ENCODE data around the gene MICAL2.
A peak's percentile ranks its signal among the peaks of the same experiment; 100 is the strongest.

MICAL2 gene

DNA sequence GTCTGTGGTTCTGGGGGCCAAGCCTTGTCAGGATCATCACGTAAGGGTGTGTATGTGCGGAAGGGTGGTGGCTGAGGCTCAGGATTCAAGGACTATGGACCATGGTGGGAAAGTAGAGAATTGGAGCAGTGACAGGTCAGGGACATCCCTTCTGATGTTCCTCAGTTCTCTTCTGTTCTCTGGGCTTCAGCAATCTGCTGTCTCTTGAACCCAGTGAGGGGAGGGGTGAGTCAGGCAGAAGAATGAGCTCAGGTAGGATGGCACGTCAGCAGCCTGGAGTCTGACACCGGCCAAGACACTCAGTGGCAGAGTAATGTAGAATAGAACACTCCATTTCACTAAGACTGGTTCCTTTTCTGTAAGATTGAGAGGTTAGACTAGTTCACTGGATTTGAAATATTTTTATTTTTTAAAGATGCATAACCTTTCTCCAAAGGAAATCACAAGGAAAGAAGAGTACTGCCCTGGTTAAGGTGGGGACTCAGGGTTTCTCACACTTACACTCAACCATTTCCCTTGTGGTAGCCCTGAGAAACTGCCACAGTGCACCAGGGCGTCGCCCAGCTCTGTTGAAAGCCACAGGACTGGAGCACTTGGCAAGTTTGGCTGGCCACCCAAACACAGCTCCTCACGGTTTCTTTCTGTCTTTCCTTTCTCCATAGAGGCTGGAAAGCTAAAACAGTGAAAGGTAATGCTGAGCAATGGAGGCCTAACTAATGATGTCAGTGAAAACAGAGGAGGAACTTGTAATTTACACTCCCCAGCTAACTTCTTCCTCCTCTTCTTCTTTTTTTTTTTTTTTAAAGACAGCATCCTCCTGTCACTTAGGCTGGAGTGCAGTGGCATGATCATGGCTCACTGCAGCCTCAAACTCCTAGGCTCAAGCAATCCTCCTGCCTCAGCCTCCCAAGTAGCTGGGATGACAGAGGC, 23.1 kb upstream of the MICAL2 start:
- no peak overlapping the region for H3K4me2 ChIP-seq (ENCODE audit: low read length)
- no peaks in the 10 kb centered on the region for H3K9me3 ChIP-seq (ENCODE audit: insufficient read depth, low read length)
- no peak overlapping the region for H3K9ac ChIP-seq (ENCODE audit: low read length)
- H2AFZ ChIP-seq (ENCODE audit: low read depth, low read length), result peak overlapping the region; percentile 10; the same call in 1 of the 2 replicates
- no peaks in the 10 kb centered on the region for H4K20me1 ChIP-seq (ENCODE audit: insufficient read depth, low read length)
- H3K27me3 ChIP-seq (ENCODE audit: low read depth, low read length), result no peaks in the 10 kb centered on the region
- peaks cover 19% of the 10 kb centered on the region for H3K4me1 ChIP-seq (ENCODE audit: low read length)
- H3K4me3 ChIP-seq (ENCODE audit: low read length), result no peak overlapping the region
- no peaks in the 10 kb centered on the region for H3K36me3 ChIP-seq (replicated peaks; ENCODE audit: low read depth, low read length)
- H3K79me2 ChIP-seq (ENCODE audit: low read length), result no peaks in the 10 kb centered on the region
- H3K27ac ChIP-seq (ENCODE audit: low read length), result no peak overlapping the region
- TF ChIP-seq, protein P1, sequence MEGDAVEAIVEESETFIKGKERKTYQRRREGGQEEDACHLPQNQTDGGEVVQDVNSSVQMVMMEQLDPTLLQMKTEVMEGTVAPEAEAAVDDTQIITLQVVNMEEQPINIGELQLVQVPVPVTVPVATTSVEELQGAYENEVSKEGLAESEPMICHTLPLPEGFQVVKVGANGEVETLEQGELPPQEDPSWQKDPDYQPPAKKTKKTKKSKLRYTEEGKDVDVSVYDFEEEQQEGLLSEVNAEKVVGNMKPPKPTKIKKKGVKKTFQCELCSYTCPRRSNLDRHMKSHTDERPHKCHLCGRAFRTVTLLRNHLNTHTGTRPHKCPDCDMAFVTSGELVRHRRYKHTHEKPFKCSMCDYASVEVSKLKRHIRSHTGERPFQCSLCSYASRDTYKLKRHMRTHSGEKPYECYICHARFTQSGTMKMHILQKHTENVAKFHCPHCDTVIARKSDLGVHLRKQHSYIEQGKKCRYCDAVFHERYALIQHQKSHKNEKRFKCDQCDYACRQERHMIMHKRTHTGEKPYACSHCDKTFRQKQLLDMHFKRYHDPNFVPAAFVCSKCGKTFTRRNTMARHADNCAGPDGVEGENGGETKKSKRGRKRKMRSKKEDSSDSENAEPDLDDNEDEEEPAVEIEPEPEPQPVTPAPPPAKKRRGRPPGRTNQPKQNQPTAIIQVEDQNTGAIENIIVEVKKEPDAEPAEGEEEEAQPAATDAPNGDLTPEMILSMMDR (IDR thresholded peaks at IDR 0.05; ENCODE audit: low read depth, low read length), result no peak
- no peak for TF ChIP-seq EZH2phosphoT487 (IDR thresholded peaks at IDR 0.05; ENCODE audit: low read depth)

DNA sequence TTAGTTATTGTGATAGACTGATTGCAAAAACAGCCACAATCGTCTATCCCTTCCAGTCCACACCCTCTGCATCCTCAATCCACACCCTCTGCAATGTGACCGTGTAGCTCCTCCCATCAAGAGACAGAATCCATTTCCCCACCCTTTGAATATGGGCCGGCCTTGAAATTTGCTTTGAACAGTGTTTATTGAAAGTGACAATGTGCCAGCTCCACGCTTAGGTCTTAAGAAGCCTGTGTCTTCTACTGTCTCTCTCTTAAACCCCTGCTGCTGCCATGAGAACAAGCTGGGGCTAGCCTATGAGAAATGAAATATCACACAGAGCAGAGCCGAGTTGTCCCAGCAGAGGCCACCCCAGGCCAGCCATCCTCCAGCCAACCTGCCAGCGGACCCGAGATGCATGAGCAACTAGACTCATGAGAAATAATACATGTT, 22.3 kb upstream of the MICAL2 start:
- TF ChIP-seq, protein P1 (IDR thresholded peaks at IDR 0.05; ENCODE audit: low read depth, low read length), result 0 out of 2 replicates have a peak, but pooled peaks have one; percentile 16
- TF ChIP-seq EZH2phosphoT487 (IDR thresholded peaks at IDR 0.05; ENCODE audit: low read depth), result no peak
- Histone ChIP-seq H2AFZ (ENCODE audit: low read depth, low read length) (no peak overlapping the region), H3K79me2 (ENCODE audit: low read length) (no peaks in the 10 kb centered on the region), H3K4me2 (ENCODE audit: low read length) (no peak overlapping the region), H3K4me1 (ENCODE audit: low read length) (peaks cover 19% of the 10 kb centered on the region), H3K9me3 (ENCODE audit: insufficient read depth, low read length) (no peaks in the 10 kb centered on the region), H3K9ac (ENCODE audit: low read length) (no peak overlapping the region), H3K4me3 (ENCODE audit: low read length) (no peak overlapping the region), H3K27ac (ENCODE audit: low read length) (no peak overlapping the region), H4K20me1 (ENCODE audit: insufficient read depth, low read length) (no peaks in the 10 kb centered on the region), H3K27me3 (ENCODE audit: low read depth, low read length) (no peaks in the 10 kb centered on the region), H3K36me3 (replicated peaks; ENCODE audit: low read depth, low read length) (no peaks in the 10 kb centered on the region)

DNA sequence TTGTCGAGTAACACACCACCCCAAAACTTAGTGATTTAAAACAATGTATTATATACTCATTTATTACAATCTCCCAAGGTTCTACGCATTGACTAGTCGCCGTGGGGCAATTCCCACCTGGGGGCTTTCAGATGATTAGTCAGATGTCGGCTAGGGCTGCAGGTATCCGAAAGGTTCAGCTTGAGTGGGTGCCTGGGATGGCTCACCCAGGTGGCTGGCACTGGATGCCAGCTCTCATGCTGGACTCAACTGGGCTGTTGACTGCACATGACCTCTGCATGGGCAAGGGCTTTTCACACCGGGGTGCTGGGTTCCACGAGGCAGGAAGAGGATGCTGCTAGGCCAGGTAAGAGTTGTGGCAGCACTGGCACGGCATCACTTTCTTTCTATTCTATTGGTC, 21.9 kb upstream of the MICAL2 start:
- no peaks in the 10 kb centered on the region for H3K36me3 ChIP-seq (replicated peaks; ENCODE audit: low read depth, low read length)
- H3K9ac ChIP-seq (ENCODE audit: low read length), result no peak overlapping the region
- H3K4me2 ChIP-seq (ENCODE audit: low read length), result no peak overlapping the region
- no peaks in the 10 kb centered on the region for H3K27me3 ChIP-seq (ENCODE audit: low read depth, low read length)
- no peaks in the 10 kb centered on the region for H3K79me2 ChIP-seq (ENCODE audit: low read length)
- H4K20me1 ChIP-seq (ENCODE audit: insufficient read depth, low read length), result no peaks in the 10 kb centered on the region
- peaks cover 19% of the 10 kb centered on the region for H3K4me1 ChIP-seq (ENCODE audit: low read length)
- TF ChIP-seq EZH2phosphoT487 (IDR thresholded peaks at IDR 0.05; ENCODE audit: low read depth), result no peak
- TF ChIP-seq, protein P1 (IDR thresholded peaks at IDR 0.05; ENCODE audit: low read depth, low read length), result no peak
- H3K9me3 ChIP-seq (ENCODE audit: insufficient read depth, low read length), result no peaks in the 10 kb centered on the region
- H2AFZ ChIP-seq (ENCODE audit: low read depth, low read length), result no peak overlapping the region
- H3K4me3 ChIP-seq (ENCODE audit: low read length), result no peak overlapping the region
- H3K27ac ChIP-seq (ENCODE audit: low read length), result no peak overlapping the region

DNA sequence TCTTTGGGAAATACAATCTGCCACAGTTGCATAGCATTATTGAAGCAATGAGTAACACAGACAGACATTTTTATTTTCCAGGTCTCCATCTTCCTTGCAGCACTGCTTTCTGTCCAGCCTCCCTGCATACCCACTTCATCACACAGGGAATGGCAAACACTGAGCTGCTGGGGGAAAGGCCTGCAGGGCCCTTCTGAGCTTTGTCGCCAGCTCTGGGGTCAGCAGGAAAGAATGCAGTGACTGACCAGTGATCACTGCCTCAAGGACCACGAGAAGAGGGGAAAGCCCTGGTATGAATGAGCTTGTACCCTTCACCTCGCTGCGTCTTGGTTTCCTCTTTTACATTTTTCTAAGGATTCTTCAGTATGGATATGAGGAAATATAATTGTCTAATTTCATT, 21.3 kb upstream of the MICAL2 start:
- Histone ChIP-seq H3K4me2 (ENCODE audit: low read length) (no peak overlapping the region), H3K9ac (ENCODE audit: low read length) (no peak overlapping the region), H2AFZ (ENCODE audit: low read depth, low read length) (no peak overlapping the region), H3K4me1 (ENCODE audit: low read length) (peaks cover 19% of the 10 kb centered on the region), H3K27ac (ENCODE audit: low read length) (no peak overlapping the region), H3K4me3 (ENCODE audit: low read length) (no peak overlapping the region), H3K79me2 (ENCODE audit: low read length) (no peaks in the 10 kb centered on the region), H4K20me1 (ENCODE audit: insufficient read depth, low read length) (no peaks in the 10 kb centered on the region), H3K9me3 (ENCODE audit: insufficient read depth, low read length) (no peaks in the 10 kb centered on the region), H3K27me3 (ENCODE audit: low read depth, low read length) (no peaks in the 10 kb centered on the region), H3K36me3 (replicated peaks; ENCODE audit: low read depth, low read length) (no peaks in the 10 kb centered on the region)
- TF ChIP-seq, protein P1 (IDR thresholded peaks at IDR 0.05; ENCODE audit: low read depth, low read length), result no peak
- TF ChIP-seq EZH2phosphoT487 (IDR thresholded peaks at IDR 0.05; ENCODE audit: low read depth), result no peak
